OCI-LY1 (cell line): Measurements from ENCODE around the gene BMPR1A.

Experiments
- CTCF ChIP-seq: fragments of 200-600 bp; sonication (generic), shearing (Covaris generic); IDR thresholded peaks from 2 replicates; pipeline ENCODE4 v1.5.1; 2017; ENCODE audit warnings: mild to moderate bottlenecking, antibody characterized with exemption, low read length, moderate library complexity, mixed read lengths
- EZH2 ChIP-seq: fragments of 200-600 bp; sonication (generic), shearing (Covaris generic); IDR thresholded peaks from 2 replicates; pipeline ENCODE4 v1.8.0; 2017; ENCODE audit warnings: borderline replicate concordance, mixed run types, mild to moderate bottlenecking, antibody characterized with exemption, low read length, moderate library complexity, mixed read lengths

GRCh38 chr10:86756511-86757112, at the start of gene BMPR1A:
- TF ChIP-seq CTCF, result no peak
- TF ChIP-seq EZH2, result no peak
